Measurements from ENCODE around the gene PRDX3.
"Not testable (repeated sequence)": the region's sequence is repeated elsewhere in the genome, so short reads cannot be mapped to it uniquely, and the experiment has no call there.

The PRDX3 gene

GRCh38 chr10:119165171-119166117 is 13.2 kb downstream of the PRDX3 start, which contains the start of gene SFXN4:
TSS of gene SFXN4 (minus strand) at chr10:119165714. CDS start at chr10:119165647, 67 bp downstream.
- DNase-seq (ENCODE audit: low read depth) = peak; percentile 80

DNA sequence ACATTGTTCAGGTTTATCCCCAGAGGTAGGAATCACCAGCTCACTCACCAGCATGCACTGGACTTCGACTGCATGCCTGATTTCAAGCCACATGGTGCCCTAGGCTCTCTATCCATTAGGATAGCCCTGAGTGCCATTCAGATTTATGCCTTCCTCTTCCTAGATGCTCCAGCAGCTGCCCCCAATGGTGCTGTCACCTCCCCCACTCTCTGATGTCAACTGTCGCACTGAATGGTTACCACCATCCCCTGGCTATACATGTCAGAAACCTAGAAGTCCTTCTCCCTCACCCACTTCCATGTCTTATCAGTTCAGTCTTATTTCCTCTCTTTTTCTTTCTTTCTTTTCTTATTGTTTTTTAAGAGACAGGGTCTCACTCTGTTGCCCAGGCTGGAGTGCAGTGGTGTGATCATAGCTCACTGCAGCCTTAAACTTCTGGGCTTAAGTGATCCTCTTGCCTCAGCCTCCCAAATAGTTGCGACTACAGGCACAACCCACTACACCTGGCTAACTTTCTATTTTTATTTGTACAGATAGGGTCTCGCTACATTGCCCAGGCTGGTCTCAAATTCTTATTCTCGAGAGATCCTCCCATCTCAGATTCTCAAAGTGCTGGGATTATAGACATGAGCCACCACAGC is 16.0 kb downstream of the PRDX3 start:
- no peak for DNase-seq (ENCODE audit: low read depth)

DNA sequence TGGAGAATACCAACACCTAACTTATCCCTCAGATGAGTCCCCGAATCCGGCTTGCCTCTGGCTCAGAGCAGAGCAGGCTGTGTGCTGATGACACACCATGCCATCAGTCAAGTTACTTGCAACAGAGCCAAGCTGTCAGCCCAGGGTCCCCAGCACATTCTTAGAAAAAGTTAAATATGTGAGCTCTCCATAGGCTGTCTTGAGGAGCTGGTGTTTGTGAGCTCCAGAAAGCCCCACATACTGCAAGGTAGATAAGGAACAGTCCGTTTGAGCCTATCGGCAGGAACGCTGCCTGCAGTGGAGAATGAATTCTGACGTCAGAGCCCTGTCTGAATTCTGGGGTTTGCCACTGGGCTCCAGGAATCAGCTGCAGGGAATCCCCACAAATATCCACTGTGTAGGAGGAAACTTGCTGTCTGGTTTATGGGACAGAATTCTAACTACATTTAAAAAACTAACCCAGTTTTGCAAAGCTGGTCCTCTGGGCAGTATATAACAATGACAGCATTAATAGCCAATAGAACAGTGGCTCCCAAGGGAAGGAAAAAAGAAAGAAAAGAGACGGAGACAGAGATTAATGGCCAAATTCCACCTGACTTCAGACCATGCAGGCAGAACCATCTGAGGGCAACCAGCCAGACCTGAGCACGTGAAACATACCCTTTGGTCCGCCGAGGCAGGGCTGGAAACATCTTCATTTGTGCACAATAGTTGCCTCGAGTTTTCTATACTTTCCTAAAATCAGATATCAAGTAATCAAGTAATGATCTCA is 16.7 kb downstream of the PRDX3 start:
- DNase-seq (ENCODE audit: low read depth) = peak; percentile 51

- no peak for DNase-seq (ENCODE audit: low read depth)
These were observed 19.3 kb downstream of the PRDX3 start for GRCh38 chr10:119159332-119159731.

GRCh38 chr10:119153661-119154060 is 25.0 kb downstream of the PRDX3 start:
- DNase-seq (ENCODE audit: low read depth) = no peak

GRCh38 chr10:119153041-119153440 is 25.6 kb downstream of the PRDX3 start:
- no peak for DNase-seq (ENCODE audit: low read depth)

DNA sequence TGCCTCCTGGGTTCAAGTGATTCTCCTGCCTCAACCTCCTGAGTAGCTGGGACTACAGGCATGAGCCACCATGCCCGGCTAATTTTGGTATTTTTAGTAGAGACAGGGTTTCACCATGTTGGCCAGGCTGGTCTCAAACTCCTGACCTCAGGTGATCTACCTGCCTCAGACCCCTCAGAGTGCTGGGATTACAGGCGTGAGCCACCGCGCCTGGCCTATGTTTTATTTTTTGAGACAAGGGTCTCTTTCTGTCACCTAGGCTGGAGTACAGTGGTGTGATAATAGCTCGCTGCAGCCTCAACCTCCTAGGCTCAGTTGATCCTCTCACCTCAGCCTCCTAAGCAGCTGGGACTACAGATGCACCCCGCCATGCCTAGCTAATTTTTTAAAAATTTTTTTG is 27.0 kb downstream of the PRDX3 start:
- not testable (repeated sequence) for DNase-seq (ENCODE audit: low read depth)

- DNase-seq (ENCODE audit: low read depth) = no peak
These were observed 28.9 kb downstream of the PRDX3 start for GRCh38 chr10:119149729-119150128.

DNA sequence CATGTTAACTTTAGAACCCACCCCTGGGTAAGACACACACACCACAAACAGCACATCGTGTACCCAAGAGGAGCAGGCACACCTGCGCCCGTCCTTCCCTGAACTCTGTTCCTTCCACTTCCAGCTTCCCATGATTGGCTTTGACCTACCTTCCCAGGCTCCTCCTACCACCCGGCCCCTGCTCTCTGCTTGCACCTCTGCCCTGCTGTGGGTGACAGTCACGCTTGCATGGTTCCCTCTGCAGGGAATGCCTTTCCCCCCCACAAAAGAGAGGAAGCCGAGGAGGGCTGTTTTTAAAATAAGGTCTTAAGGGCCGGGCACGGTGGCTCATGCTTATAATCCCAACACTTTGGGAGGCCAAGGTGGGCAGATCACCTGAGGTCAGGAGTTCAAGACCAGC is 29.5 kb downstream of the PRDX3 start:
- no peak for DNase-seq (ENCODE audit: low read depth)

GRCh38 chr10:119143657-119144056 is 35.0 kb downstream of the PRDX3 start:
- DNase-seq (ENCODE audit: low read depth) = no peak

DNA sequence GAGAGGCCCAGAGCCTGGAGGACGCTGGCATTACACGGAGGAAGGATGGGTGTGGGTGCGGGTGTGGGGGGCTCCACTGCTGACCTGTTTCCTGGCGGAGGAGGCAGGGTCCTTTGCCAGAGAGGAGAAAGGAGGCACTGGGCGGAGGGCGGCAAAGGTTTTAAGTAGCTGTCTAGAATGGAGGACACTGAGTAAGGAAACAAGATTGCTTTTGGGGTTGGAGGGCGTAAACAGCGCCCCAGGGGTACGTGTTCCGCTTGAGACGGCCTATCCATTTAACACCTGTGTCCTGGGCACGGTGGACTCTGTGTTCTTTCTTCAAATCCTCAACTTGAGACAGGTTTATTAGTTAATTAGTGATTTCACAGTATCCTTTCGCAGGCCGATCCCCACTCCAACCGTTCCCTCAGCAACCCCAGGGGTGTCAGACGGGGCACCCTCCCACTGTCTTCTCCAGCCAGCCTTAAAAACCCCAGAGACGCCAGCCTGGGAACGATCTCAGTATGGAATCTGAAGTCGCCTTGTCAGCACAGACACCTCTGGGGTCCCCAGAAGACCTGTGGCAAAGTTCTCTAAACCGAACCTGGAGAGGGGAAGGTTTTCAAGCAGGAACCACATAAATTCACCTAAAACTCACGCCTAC is 37.9 kb downstream of the PRDX3 start:
- no peak for DNase-seq (ENCODE audit: low read depth)

DNA sequence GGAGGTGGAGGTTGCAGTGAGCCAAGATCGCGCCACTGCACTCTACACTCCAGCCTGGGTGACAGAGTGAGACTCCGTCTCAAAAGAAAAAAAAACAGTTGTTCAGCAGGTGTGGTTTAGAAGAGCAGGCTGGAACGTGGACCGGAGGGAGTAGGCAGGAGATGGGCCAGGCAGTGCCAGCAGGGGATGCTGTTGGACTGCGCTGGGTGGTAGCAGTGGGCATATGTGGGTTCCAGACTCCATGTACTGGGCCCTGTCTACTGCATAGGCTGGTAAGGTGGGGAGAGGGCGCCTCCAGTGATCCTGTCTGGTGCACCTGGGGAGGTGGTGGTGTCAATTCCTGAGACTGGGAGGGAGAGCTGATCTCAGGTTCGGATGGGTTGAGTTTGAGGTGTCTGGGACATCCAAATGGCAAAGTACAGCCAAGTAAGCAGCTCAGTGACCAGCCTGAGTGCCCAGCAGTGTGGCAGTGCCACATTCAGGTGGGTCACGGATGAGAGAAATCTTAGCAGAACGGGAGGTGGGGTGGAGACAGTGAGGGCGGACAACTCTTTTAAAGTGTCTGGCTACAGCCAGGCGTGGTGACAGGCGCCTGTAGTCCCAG is 39.0 kb downstream of the PRDX3 start:
- peak; percentile 60 for DNase-seq (ENCODE audit: low read depth)

GRCh38 chr10:119138346-119139306 is 40.0 kb downstream of the PRDX3 start:
- no peak for DNase-seq (ENCODE audit: low read depth)

DNA sequence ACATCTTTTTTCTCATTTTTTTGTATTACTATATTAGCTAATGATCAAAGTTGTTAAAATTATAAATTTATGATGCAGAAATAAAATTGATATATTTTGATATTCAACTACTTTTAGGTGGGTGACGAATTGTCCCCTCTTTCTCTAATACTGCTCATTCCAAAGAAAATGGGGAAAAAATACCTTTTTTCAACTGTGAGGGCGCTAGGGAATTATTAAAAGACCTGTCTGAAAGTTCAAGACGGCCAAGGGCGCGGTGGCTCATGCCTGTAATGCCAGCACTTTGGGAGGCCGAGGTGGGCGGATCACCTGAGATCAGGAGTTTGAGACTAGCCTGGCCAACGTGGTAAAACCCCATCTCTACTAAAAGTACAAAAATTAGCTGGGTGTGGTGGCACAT is 40.7 kb downstream of the PRDX3 start:
- DNase-seq (ENCODE audit: low read depth) = peak; percentile 30

- no peak for DNase-seq (ENCODE audit: low read depth)
These were observed 42.5 kb downstream of the PRDX3 start for GRCh38 chr10:119136084-119136483.

GRCh38 chr10:119135513-119135881 is 43.1 kb downstream of the PRDX3 start:
- DNase-seq (ENCODE audit: low read depth) = no peak

GRCh38 chr10:119133949-119134348 is 44.7 kb downstream of the PRDX3 start:
- no peak for DNase-seq (ENCODE audit: low read depth)

GRCh38 chr10:119132521-119133345 is 45.9 kb downstream of the PRDX3 start:
- DNase-seq (ENCODE audit: low read depth) = no peak

- peak; percentile 28 for DNase-seq (ENCODE audit: low read depth)
These were observed 46.9 kb downstream of the PRDX3 start for GRCh38 chr10:119131512-119132240.
